Left lung (tissue), 10 donors: Measurements from ENCODE around the gene P2RY1. TPM values are rescaled to one million over a fixed set of nuclear protein-coding genes. Genes with fewer than 3 reads are reported as not detected.
A peak's percentile ranks its signal among the peaks of the same experiment; 100 is the strongest.

Experiments used
- ATAC-seq: fragments of 200-7000 bp; cut with Tn5 transposase; one replicate; pipeline ENCODE4 v1.9.1; 2020; ENCODE audit warnings: moderate library complexity
- DNase-seq, 4 donors: peaks; one replicate each; pipeline ENCODE4 v3.0.0-alpha.2; 2013 to 2020
- H3K27ac ChIP-seq, 2 donors: fragments of 200-600 bp; sonication (generic) in 1 of 2; one replicate each; pipeline versions ENCODE4 v1.5.0 to v1.8.0; 2020 to 2021
- H3K27me3 ChIP-seq, 2 donors: fragments of 200-600 bp; sonication (generic) in 1 of 2; one replicate each; pipeline versions ENCODE4 v1.5.0 to v1.8.0; 2020 to 2021
- H3K36me3 ChIP-seq, 2 donors: fragments of 200-600 bp; sonication (generic) in 1 of 2; one replicate each; pipeline versions ENCODE4 v1.5.0 to v1.8.0; 2020 to 2021
- H3K4me1 ChIP-seq, 2 donors: fragments of 200-600 bp; one replicate each; pipeline ENCODE4 v1.8.0; 2021
- H3K4me3 ChIP-seq, 2 donors: fragments of 200-600 bp; sonication (generic) in 1 of 2; one replicate each; pipeline versions ENCODE4 v1.5.0 to v1.8.0; 2020 to 2021; ENCODE audit warnings: mild to moderate bottlenecking in 1 of 2
- H3K9me3 ChIP-seq, 2 donors: fragments of 200-600 bp; sonication (generic) in 1 of 2; one replicate each; pipeline versions ENCODE4 v1.5.0 to v1.8.0; 2020 to 2021
- intact Hi-C, 2 donors: fragments of 100-400 bp; cut with DNase I; formaldehyde crosslinking; loops; one replicate each; pipeline versions ENCODE4 v1.11.2 to v1.14.2; 2022
- polyA plus RNA-seq, 6 donors: library from polyadenylated mRNA; unstranded; fragments of 120-200 nt; gene quantifications; one replicate each; pipeline ENCODE4 v1.2.1, GENCODE V29; 2013; ENCODE audit not compliant: insufficient read length in 6 of 6
- total RNA-seq, 2 donors: library from RNA; stranded (reverse); fragmentation: NEBNext Ultra II Directional; extraction: Animal tissue kit (Norgen Biotek cat#: 25700); gene quantifications; one replicate each; pipeline ENCODE4 v1.2.1, GENCODE V29; 2021
- TF ChIP-seq, protein P1 (sequence below), 2 donors: fragments of 200-600 bp; sonication (generic) in 1 of 2; IDR thresholded peaks; one replicate each; pipeline versions ENCODE4 v1.5.0 to v1.8.0; 2021; ENCODE audit warnings: antibody characterized with exemption in 2 of 2
- donor health status: DM: no; HTN: yes; CAD: no.
- donor health status: DM: no; HTN: no; CAD: no.

Gene P2RY1
- total and polyA plus RNA-seq, 8 donors: 7.6 to 17.5 (median 15.1) TPM

DNA sequence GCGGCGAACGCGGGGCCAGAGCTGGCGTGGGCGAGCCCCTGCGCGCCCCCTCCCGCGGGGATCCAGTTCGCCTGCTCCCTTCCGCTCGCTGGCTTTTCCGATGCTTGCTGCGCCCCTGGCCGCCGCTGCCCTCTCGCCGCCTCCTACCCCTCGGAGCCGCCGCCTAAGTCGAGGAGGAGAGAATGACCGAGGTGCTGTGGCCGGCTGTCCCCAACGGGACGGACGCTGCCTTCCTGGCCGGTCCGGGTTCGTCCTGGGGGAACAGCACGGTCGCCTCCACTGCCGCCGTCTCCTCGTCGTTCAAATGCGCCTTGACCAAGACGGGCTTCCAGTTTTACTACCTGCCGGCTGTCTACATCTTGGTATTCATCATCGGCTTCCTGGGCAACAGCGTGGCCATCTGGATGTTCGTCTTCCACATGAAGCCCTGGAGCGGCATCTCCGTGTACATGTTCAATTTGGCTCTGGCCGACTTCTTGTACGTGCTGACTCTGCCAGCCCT, 721 bp downstream of the P2RY1 start:
- intact Hi-C loops: no loop called here
- Histone ChIP-seq H3K27me3 (peaks cover 0 to 11% of the 10 kb centered on the region in 2 donors), H3K27ac (peak overlapping the region; percentile 83 to 86), H3K36me3 (no peaks in the 10 kb centered on the region), H3K9me3 (no peaks in the 10 kb centered on the region), H3K4me1 (peaks cover 0 to 15% of the 10 kb centered on the region in 2 donors), H3K4me3 (peak overlapping the region; percentile 60 to 68)
- DNase-seq: peak in 3 of 4 donors; percentile 25 to 80 (median 34)
- no peak for ATAC-seq
- TF ChIP-seq, protein P1, sequence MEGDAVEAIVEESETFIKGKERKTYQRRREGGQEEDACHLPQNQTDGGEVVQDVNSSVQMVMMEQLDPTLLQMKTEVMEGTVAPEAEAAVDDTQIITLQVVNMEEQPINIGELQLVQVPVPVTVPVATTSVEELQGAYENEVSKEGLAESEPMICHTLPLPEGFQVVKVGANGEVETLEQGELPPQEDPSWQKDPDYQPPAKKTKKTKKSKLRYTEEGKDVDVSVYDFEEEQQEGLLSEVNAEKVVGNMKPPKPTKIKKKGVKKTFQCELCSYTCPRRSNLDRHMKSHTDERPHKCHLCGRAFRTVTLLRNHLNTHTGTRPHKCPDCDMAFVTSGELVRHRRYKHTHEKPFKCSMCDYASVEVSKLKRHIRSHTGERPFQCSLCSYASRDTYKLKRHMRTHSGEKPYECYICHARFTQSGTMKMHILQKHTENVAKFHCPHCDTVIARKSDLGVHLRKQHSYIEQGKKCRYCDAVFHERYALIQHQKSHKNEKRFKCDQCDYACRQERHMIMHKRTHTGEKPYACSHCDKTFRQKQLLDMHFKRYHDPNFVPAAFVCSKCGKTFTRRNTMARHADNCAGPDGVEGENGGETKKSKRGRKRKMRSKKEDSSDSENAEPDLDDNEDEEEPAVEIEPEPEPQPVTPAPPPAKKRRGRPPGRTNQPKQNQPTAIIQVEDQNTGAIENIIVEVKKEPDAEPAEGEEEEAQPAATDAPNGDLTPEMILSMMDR (IDR thresholded peaks at IDR 0.05): no peak

DNA sequence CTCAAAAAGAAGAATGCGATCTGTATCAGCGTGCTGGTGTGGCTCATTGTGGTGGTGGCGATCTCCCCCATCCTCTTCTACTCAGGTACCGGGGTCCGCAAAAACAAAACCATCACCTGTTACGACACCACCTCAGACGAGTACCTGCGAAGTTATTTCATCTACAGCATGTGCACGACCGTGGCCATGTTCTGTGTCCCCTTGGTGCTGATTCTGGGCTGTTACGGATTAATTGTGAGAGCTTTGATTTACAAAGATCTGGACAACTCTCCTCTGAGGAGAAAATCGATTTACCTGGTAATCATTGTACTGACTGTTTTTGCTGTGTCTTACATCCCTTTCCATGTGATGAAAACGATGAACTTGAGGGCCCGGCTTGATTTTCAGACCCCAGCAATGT, 1.3 kb downstream of the P2RY1 start:
- H3K4me3 ChIP-seq: peak overlapping the region; percentile 60 to 68
- intact Hi-C loops: no loop called here

DNA sequence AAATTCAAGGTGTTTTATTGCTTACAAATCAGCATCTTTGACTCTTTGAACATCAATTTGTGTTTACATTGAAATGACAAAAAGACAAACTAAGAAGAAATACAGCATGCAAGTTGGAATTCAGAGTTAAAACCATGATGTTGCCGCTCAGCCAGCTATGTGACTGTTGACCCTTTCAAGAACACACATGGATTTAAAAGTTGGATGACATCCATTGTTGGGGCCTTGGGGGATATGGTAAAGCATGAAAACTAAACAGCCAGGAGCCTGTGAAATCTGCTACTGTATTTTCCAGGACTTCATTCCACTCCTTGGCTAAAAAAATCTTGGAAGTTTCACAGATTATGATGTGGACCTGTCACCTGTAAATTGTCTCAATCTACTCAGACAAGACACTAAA, 4.6 kb downstream of the P2RY1 start:
- Histone ChIP-seq H3K36me3 (no peaks in the 10 kb centered on the region), H3K4me1 (peaks cover 0 to 6% of the 10 kb centered on the region in 2 donors), H3K4me3 (peak overlapping the region in 1 of 2 donors; percentile 68), H3K27ac (no peak overlapping the region), H3K9me3 (no peaks in the 10 kb centered on the region), H3K27me3 (peaks cover 0 to 11% of the 10 kb centered on the region in 2 donors)
- ATAC-seq: no peak
- intact Hi-C loops: no loop called here
- TF ChIP-seq, protein P1 (IDR thresholded peaks at IDR 0.05): no peak
- no peak for DNase-seq

More for the DNA sequence above, 1.3 kb downstream of the P2RY1 start:
- no peaks in the 10 kb centered on the region for H3K36me3 ChIP-seq
- peaks cover 0 to 11% of the 10 kb centered on the region in 2 donors for H3K27me3 ChIP-seq
- no peak for ATAC-seq
- no peak for DNase-seq
- no peak overlapping the region for H3K27ac ChIP-seq
- H3K4me1 ChIP-seq: peaks cover 0 to 15% of the 10 kb centered on the region in 2 donors
- no peaks in the 10 kb centered on the region for H3K9me3 ChIP-seq
- TF ChIP-seq, protein P1 (IDR thresholded peaks at IDR 0.05): no peak

DNA sequence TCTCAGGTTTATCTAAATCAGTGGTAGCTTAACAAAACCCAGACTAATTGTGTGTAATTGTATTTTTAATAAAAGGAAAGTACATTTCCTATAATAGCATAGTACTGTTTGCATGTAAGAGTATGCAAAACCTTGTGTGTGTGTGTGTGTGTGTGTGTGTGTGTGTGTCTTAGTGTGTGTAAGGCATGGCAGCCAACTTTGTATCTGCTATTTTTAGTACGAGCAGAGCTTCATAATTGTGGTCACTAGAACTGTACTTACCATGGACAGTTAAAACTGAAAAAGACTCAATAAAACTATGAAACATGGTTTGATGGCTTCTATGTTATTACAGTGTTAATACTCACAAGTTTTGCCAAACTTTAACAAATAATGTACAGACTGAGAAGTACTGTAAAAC, 6.2 kb downstream of the P2RY1 start:
- no peak for ATAC-seq
- Histone ChIP-seq H3K36me3 (no peaks in the 10 kb centered on the region), H3K27ac (no peak overlapping the region), H3K4me3 (no peak overlapping the region), H3K9me3 (peaks cover 0 to 4% of the 10 kb centered on the region in 2 donors), H3K27me3 (no peaks in the 10 kb centered on the region), H3K4me1 (peaks cover 0 to 3% of the 10 kb centered on the region in 2 donors)
- intact Hi-C loops: no loop called here
- TF ChIP-seq, protein P1 (IDR thresholded peaks at IDR 0.05): no peak
- no peak for DNase-seq

DNA sequence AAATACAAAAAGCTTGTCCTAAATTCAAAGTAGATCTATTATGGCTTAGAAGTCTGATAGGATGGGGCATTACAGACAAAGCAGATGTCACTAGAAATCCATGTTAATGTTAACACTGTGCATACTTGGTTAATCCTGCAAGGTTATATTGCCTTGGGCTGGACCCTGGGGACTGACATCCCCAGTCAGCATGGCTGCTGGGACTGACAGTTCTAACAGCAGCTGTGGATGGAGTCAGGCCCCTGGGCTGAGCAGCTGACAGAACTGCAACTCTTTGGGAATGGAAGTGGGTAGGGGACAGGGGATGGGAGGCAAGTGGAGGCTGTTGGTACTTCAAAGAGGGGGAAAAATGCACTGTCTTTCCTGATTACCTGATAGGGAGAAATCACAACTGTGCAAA, 7.5 kb downstream of the P2RY1 start:
- peaks cover 0 to 3% of the 10 kb centered on the region in 2 donors for H3K4me1 ChIP-seq
- H3K9me3 ChIP-seq: peaks cover 0 to 17% of the 10 kb centered on the region in 2 donors
- TF ChIP-seq, protein P1 (IDR thresholded peaks at IDR 0.05): no peak
- no peaks in the 10 kb centered on the region for H3K27me3 ChIP-seq
- no peak for ATAC-seq
- intact Hi-C loops: no loop called here
- no peak for DNase-seq
- no peaks in the 10 kb centered on the region for H3K36me3 ChIP-seq
- no peak overlapping the region for H3K4me3 ChIP-seq
- H3K27ac ChIP-seq: no peak overlapping the region
